Fibroblast of the aortic adventitia (primary cell): ENCODE measurements around the gene SLC15A5. TPM values are rescaled to one million over a fixed set of nuclear protein-coding genes. Genes with fewer than 3 reads are reported as not detected.

Source experiments
- DNase-seq: peaks from one replicate; pipeline ENCODE4 v3.0.0-alpha.2; 2010; ENCODE audit warnings: low read depth
- H3K4me3 ChIP-seq: 2 replicates; pipeline ENCODE4 v1.5.1; 2011; ENCODE audit warnings: low read depth, mild to moderate bottlenecking, control low read depth, low read length, moderate library complexity
- CTCF ChIP-seq: IDR thresholded peaks from 2 replicates; pipeline ENCODE4 v1.5.1; 2011; ENCODE audit warnings: mild to moderate bottlenecking, low read length, control low read depth, inconsistent platforms; ENCODE audit not compliant: insufficient read depth
- total RNA-seq: library from RNA; depleted of rRNA; stranded (reverse); fragments of >200 nt; gene quantifications from 2 replicates; pipeline ENCODE4 v1.2.3, GENCODE V29; 2012; ENCODE audit warnings: low replicate concordance

The SLC15A5 gene
- total RNA-seq, 1 donor = not detected

GRCh38 chr12:16150276-16150675 lies 127.2 kb downstream of the SLC15A5 start:
- no peak overlapping the region for H3K4me3 ChIP-seq
- DNase-seq = no peak
- no peak for TF ChIP-seq CTCF

- H3K4me3 ChIP-seq = no peak overlapping the region
- no peak for DNase-seq
- no peak for TF ChIP-seq CTCF
Observed at GRCh38 chr12:16148938-16149337, 128.5 kb downstream of the SLC15A5 start.

Other genes starting within 250 kb of the SLC15A5 start
- 203 and 229 TPM in 2 replicates for gene MGST1, start 70.0 kb upstream of the SLC15A5 start, total RNA-seq